Choroid plexus epithelial cell (primary cell): ENCODE measurements around the gene FAM200B.

Experiments
- DNase-seq: peaks from one replicate; pipeline ENCODE4 v3.0.0-alpha.2; 2010; ENCODE audit warnings: low read depth
- H3K4me3 ChIP-seq: 2 replicates; pipeline ENCODE4 v1.5.1; 2011; ENCODE audit warnings: low read depth, mild to moderate bottlenecking, control low read depth, low read length, moderate library complexity
- TF ChIP-seq, protein P1 (sequence below): conservative IDR thresholded peaks from 2 replicates; pipeline ENCODE4 v1.5.1; 2011; ENCODE audit warnings: low read depth, mild to moderate bottlenecking, control low read depth, inconsistent platforms, low read length, moderate library complexity

The FAM200B gene

DNA sequence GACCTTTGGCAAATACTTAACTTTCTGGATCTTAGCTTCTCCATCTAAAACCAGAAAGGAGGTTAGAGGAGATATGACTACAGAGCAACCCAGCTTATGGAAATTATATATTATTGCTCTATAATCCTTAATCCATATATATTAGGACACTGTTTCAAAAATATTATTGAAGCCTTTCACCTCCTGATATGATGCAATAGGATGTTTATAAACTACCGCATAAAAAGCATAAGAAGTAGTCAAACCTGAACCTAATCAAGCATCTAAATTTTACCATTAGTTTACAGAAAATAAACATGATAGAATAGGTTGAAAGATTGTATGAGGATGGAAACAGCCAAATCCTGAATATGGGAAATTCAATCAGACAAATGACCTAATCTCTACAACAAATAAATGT lies 5.6 kb upstream of the FAM200B start:
- DNase-seq: no peak
- TF ChIP-seq, protein P1, sequence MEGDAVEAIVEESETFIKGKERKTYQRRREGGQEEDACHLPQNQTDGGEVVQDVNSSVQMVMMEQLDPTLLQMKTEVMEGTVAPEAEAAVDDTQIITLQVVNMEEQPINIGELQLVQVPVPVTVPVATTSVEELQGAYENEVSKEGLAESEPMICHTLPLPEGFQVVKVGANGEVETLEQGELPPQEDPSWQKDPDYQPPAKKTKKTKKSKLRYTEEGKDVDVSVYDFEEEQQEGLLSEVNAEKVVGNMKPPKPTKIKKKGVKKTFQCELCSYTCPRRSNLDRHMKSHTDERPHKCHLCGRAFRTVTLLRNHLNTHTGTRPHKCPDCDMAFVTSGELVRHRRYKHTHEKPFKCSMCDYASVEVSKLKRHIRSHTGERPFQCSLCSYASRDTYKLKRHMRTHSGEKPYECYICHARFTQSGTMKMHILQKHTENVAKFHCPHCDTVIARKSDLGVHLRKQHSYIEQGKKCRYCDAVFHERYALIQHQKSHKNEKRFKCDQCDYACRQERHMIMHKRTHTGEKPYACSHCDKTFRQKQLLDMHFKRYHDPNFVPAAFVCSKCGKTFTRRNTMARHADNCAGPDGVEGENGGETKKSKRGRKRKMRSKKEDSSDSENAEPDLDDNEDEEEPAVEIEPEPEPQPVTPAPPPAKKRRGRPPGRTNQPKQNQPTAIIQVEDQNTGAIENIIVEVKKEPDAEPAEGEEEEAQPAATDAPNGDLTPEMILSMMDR: no peak
- H3K4me3 ChIP-seq: no peak overlapping the region

DNA sequence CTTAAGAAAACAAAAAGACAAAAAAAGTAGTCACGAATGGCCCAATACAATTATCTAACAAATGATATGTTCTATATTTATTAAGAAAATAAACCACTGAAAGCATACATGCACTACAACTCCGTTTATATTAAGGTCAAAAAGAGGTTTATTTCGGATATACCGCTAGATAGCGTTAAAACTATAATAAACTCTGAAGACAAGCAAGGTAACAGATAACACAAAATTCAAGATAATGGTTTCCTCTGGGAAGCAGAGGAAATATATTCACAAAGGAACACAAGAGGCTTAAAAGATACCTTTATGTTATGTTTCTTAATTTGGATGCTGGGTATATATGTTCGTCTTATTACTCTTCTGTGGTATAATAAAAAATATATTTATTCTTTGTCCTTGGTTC lies 4.7 kb upstream of the FAM200B start:
- DNase-seq: no peak
- H3K4me3 ChIP-seq: no peak overlapping the region
- TF ChIP-seq, protein P1: no peak

DNA sequence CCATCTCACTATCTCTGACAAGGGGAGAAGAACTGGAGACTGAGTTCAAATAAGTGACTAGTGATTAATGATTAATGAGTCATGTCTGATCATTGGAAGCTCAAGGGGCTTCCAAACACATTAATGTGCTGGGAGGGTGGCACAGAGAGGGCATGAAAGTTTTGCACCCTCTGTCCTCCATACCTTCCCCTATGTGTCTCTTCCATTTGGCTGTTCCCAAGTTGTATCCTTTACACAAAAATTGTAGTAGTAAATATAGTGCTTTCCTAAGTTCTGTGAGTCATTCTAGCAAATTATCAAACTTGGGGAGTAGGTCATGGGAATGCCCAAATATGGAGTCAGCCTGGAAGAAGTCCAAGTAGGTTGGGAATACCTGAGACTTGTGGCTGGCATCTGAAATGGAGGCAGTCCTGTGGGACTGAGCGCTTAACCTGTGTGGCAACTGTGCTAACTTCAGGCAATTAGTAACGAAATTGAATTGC lies 4.1 kb upstream of the FAM200B start:
- TF ChIP-seq, protein P1: no peak
- peak; percentile 60 for DNase-seq
- no peak overlapping the region for H3K4me3 ChIP-seq

DNA sequence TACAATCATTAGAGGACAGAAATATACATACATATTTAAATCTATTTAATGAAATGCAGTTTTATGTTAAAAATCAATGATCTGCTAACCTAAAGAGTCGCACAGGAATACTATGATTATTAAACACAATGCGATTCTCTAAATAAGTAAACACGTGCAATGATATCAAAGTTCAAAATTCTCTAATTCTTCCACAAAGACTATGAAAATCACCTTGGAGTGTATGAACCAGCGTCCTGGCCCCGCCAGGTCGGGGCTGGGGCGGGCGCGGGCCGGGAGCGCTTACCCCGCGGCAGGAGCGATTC lies 608 bp upstream of the FAM200B start:
- peak overlapping the region; percentile 81 for H3K4me3 ChIP-seq
- TF ChIP-seq, protein P1: no peak
- DNase-seq: no peak

DNA sequence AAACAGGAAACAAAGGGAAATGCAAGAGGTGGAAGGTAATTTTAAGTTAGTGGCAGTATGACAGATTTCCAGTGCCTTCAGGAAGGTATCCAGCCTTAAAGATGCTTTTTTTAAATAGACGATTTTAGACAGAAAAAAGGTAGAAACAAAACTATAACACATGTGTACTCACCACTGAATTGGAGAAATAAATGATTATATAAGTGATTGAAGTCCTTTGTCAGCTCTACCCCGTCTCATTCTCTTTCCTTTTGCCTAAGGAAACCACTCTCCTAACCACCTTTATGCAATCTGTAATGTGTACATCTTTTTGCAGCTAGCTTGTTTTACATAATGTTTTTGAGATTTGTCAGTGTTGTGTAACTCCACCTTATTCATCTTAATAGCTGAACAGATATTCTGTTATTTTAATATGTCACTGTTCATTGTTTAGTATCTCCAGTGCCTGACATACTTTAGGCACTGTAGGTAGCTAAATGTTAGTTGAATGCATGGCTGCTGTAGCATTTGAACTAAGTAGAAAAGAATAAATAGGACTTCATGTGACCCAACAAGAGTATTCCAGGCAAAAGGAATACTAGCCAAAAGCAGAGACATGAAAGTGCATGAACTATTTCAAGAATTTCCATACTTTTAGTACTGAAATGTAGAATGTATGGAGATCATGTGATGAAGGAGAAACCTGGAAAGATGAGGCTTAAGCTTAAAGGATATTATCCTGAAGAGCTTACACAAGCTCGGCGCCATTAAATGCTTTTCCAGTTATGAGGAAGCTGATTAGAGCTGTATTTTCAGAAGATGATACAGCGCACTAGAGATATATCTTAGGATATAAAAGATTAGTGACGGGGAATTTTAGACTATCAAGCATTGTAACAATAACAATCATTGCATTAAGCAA lies 865 bp downstream of the FAM200B start:
- peak; percentile 35 for DNase-seq
- TF ChIP-seq, protein P1: no peak
- peak overlapping the region; percentile 81 for H3K4me3 ChIP-seq

DNA sequence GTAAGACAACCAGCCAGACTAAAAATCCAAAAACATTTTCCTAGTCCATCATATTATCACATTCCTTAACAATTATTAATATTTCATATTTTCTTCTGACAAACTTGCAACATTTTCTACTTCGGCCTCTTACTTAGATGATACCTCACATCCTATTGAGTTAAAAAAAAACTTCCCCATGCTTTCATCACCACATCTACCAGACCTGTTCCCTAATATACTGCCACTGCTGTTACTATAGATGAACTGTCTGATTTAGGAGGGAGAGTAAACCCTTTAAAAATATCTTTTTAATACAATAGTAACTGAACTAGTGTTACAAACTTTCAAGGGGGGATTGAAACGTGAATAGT lies 1.5 kb downstream of the FAM200B start:
- peak overlapping the region; percentile 81 for H3K4me3 ChIP-seq
- DNase-seq: peak; percentile 46
- TF ChIP-seq, protein P1: no peak

DNA sequence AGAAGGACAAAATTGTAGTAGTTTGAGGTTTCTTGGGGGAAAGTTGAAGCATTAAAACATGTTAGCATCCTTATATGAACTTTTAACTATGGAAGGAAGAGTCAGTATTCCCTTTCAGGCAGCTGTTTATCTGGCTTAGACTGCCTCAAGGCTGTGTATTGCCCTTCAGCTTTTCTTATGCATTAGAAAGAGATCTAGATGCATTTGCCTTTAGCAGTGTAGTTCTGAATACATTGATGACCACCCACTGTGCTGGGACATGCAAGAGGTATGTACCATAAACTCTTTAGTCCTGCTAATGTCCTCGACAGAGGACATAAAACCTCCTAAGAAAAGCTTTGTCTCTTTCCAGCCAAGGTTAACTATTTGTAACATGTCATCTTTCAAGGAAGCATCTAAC lies 2.9 kb downstream of the FAM200B start:
- TF ChIP-seq, protein P1: no peak
- no peak overlapping the region for H3K4me3 ChIP-seq
- DNase-seq: no peak
